ENCODE data around the gene IRS2.

DNA sequence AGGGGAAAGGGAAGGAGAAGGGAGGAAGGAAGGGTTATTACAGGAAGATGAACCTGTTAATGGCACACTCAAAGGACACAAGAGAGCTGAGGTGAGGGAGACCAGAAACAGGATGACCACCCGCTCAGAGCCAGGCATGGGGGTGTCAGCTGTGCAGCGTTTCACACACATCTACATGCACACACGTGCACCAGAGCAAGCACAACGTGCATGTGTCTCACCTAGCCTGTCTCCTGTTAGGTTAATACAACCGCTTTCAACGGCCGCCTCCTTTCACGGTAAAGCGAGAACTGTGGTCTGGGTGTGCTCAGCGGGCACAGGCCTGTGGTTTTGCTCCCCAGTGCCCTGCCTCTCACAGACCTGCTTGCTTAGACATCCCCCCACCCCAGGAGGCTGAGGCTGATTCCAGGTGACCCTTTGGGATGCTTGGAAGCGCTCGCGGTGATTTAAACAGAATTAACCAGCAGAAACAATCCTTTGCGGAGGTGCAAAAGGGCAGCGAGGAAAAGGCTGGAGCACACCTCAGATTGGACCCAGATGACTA, 27.4 kb downstream of the IRS2 start:
- TF ChIP-seq, protein P1, sequence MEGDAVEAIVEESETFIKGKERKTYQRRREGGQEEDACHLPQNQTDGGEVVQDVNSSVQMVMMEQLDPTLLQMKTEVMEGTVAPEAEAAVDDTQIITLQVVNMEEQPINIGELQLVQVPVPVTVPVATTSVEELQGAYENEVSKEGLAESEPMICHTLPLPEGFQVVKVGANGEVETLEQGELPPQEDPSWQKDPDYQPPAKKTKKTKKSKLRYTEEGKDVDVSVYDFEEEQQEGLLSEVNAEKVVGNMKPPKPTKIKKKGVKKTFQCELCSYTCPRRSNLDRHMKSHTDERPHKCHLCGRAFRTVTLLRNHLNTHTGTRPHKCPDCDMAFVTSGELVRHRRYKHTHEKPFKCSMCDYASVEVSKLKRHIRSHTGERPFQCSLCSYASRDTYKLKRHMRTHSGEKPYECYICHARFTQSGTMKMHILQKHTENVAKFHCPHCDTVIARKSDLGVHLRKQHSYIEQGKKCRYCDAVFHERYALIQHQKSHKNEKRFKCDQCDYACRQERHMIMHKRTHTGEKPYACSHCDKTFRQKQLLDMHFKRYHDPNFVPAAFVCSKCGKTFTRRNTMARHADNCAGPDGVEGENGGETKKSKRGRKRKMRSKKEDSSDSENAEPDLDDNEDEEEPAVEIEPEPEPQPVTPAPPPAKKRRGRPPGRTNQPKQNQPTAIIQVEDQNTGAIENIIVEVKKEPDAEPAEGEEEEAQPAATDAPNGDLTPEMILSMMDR (conservative IDR thresholded peaks at IDR 0.05 in 1 of 2, IDR thresholded peaks at IDR 0.05 in 1 of 2; ENCODE audit: low read depth in 1 of 2, low read length in 2 of 2) = no peak
- no peak for TF ChIP-seq EZH2 (IDR thresholded peaks at IDR 0.05; ENCODE audit: low read length, missing control alignments)

Measured in fibroblast of lung (primary cell).